CD14-positive monocyte (primary cell): ENCODE results near the gene MUC15. TPM values are rescaled to one million over a fixed set of nuclear protein-coding genes. Genes with fewer than 3 reads are reported as not detected.

ENCODE experiments used
- DNase-seq, 3 donors: peaks; one replicate each; pipeline ENCODE4 v3.0.0-alpha.2; 2011 to 2022
- H2AFZ ChIP-seq: 2 replicates; pipeline ENCODE4 v1.6.0; 2012; ENCODE audit warnings: mild to moderate bottlenecking, low read depth, low read length, inconsistent platforms; ENCODE audit not compliant: insufficient read depth, poor library complexity, severe bottlenecking
- H3K27ac ChIP-seq, 2 donors: 1 replicate in 1 of 2; 2 replicates in 1 of 2; pipeline ENCODE4 v1.5.1; 2012 to 2013; ENCODE audit warnings: low read length in 2 of 2, control low read depth in 1 of 2, inconsistent platforms in 1 of 2, low read depth in 1 of 2, mild to moderate bottlenecking in 1 of 2
- H3K27me3 ChIP-seq, 2 donors: one replicate each; pipeline versions ENCODE4 v1.6.0 to v1.6.1; 2011 to 2013; ENCODE audit warnings: low read length in 2 of 2; ENCODE audit not compliant: control insufficient read depth in 2 of 2, insufficient read depth in 2 of 2
- H3K36me3 ChIP-seq, 2 donors: replicated peaks in 1 of 2; 1 replicate in 1 of 2; 2 replicates in 1 of 2; pipeline versions ENCODE4 v1.5.1 to v1.6.1; 2012 to 2013; ENCODE audit warnings: low read length in 2 of 2, control low read depth in 1 of 2, inconsistent platforms in 1 of 2, mild to moderate bottlenecking in 1 of 2; ENCODE audit not compliant: insufficient read depth in 2 of 2, control insufficient read depth in 1 of 2
- H3K4me1 ChIP-seq, 2 donors: 1 replicate in 1 of 2; 2 replicates in 1 of 2; pipeline versions ENCODE4 v1.5.1 to v1.6.1; 2012 to 2013; ENCODE audit warnings: low read length in 2 of 2, control low read depth in 1 of 2, inconsistent platforms in 1 of 2, mild to moderate bottlenecking in 1 of 2, moderate library complexity in 1 of 2; ENCODE audit not compliant: insufficient read depth in 2 of 2, control insufficient read depth in 1 of 2
- H3K4me2 ChIP-seq: replicated peaks from 2 replicates; pipeline ENCODE3; 2012; ENCODE audit warnings: low read length, moderate library complexity, mild to moderate bottlenecking; ENCODE audit not compliant: poor library complexity, severe bottlenecking; ENCODE audit errors: extremely low read depth
- H3K4me3 ChIP-seq, 3 experiments: fragments of 200-600 bp in 1 of 3; sonication (generic) in 1 of 3; replicated peaks in 1 of 3; 1 replicate in 2 of 3; 2 replicates in 1 of 3; pipeline ENCODE4 v1.5.1; 2011 to 2013; ENCODE audit warnings: low read length in 3 of 3, mild to moderate bottlenecking in 3 of 3, control low read depth in 2 of 3, low read depth in 2 of 3, inconsistent platforms in 1 of 3, moderate library complexity in 1 of 3
- H3K79me2 ChIP-seq: 2 replicates; pipeline ENCODE4 v1.6.0; 2012; ENCODE audit warnings: mild to moderate bottlenecking, control low read depth, inconsistent platforms, low read length, moderate library complexity; ENCODE audit not compliant: insufficient read depth
- H3K9ac ChIP-seq: 2 replicates; pipeline ENCODE4 v1.6.0; 2017; ENCODE audit warnings: low read length, mild to moderate bottlenecking; ENCODE audit not compliant: insufficient read depth, poor library complexity, severe bottlenecking
- H3K9me3 ChIP-seq, 2 donors: replicated peaks in 1 of 2; 1 replicate in 1 of 2; 2 replicates in 1 of 2; pipeline versions ENCODE4 v1.5.1 to v1.6.1; 2012 to 2013; ENCODE audit warnings: low read length in 2 of 2, control low read depth in 1 of 2; ENCODE audit not compliant: control insufficient read depth in 1 of 2, insufficient read depth in 1 of 2
- H4K20me1 ChIP-seq: 2 replicates; pipeline ENCODE4 v1.6.0; 2012; ENCODE audit warnings: mild to moderate bottlenecking, low read length, control low read depth, moderate library complexity; ENCODE audit not compliant: insufficient read depth
- H3K27ac Mint-ChIP-seq, 7 donors: one replicate each; pipeline ENCODE4 v1.8.0; 2020; ENCODE audit warnings: mild to moderate bottlenecking in 7 of 7, mixed read lengths in 7 of 7, moderate library complexity in 6 of 7, inconsistent platforms in 2 of 7
- H3K27me3 Mint-ChIP-seq, 3 donors: one replicate each; pipeline ENCODE4 v1.8.0; 2021 to 2022; ENCODE audit warnings: low read depth in 3 of 3, mild to moderate bottlenecking in 3 of 3, mixed read lengths in 3 of 3, moderate library complexity in 3 of 3, inconsistent platforms in 1 of 3
- H3K36me3 Mint-ChIP-seq, 2 donors: one replicate each; pipeline ENCODE4 v1.8.0; 2020; ENCODE audit warnings: mixed read lengths in 2 of 2, inconsistent platforms in 1 of 2, mild to moderate bottlenecking in 1 of 2
- H3K4me1 Mint-ChIP-seq: one replicate; pipeline ENCODE4 v1.8.0; 2020; ENCODE audit warnings: mild to moderate bottlenecking, mixed read lengths
- H3K4me3 Mint-ChIP-seq, 2 donors: one replicate each; pipeline ENCODE4 v1.8.0; 2020; ENCODE audit warnings: mild to moderate bottlenecking in 2 of 2, mixed read lengths in 2 of 2, moderate library complexity in 1 of 2
- H3K9me3 Mint-ChIP-seq, 7 donors: one replicate each; pipeline ENCODE4 v1.8.0; 2020 to 2022; ENCODE audit warnings: mixed read lengths in 7 of 7, mild to moderate bottlenecking in 6 of 7, moderate library complexity in 6 of 7, inconsistent platforms in 2 of 7
- whole genome bisulfite sequencing: methylation state at CpG from one replicate; pipeline ENCODE4 v1.1.5; 2013; ENCODE audit warnings: missing lambda C conversion rate; ENCODE audit not compliant: insufficient coverage; 5-methylcytosine and 5-hydroxymethylcytosine counted together
- intact Hi-C, 2 donors: fragments of 100-400 bp; cut with micrococcal nuclease; formaldehyde crosslinking; loops; one replicate each; pipeline versions ENCODE4 v1.15.0 to v1.15.1; 2023
- polyA plus RNA-seq, 3 donors: library from polyadenylated mRNA; depleted of rRNA in 1 of 3; unstranded in 2 of 3; stranded (reverse) in 1 of 3; fragments of 300-500 nt in 2 of 3; fragments of >200 nt in 1 of 3; fragmentation: Illumina TruSeq in 2 of 3; gene quantifications; 1 replicate in 2 of 3; 2 replicates in 1 of 3; pipeline ENCODE4 v1.2.3, GENCODE V29; 2012 to 2021
- TF ChIP-seq, protein P1 (sequence below): fragments of 200-600 bp; IDR thresholded peaks from one replicate; pipeline ENCODE4 v1.8.0; 2022; ENCODE audit warnings: antibody characterized with exemption, mild to moderate bottlenecking

MUC15 gene
- polyA plus RNA-seq, 3 donors, result not detected

DNA sequence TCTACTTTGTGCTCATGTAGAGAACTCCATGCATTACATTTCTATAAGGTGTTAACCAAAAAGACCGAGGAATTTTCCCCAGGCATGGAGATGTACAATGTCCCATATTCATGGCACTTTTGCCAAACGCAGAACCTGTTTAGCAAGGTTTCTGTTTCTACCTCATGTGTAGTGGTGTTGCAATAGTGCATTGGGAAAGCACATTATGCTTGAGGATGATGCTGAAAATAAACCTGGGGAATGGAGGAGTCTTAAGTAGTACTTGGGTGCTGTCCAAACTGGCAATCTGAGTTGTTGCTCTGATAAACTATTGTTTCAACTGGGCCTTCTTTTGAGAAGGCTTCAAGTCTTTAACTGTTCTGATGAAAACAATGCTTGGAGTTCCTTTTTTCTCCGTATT is 11.5 kb upstream of the MUC15 start:
- Histone ChIP-seq H2AFZ (no peak overlapping the region), H3K4me2 (no peak overlapping the region), H3K9me3 (no peaks in the 10 kb centered on the region), H3K4me1 (no peaks in the 10 kb centered on the region), H3K4me3 (no peak overlapping the region), H3K9ac (no peak overlapping the region), H3K79me2 (no peaks in the 10 kb centered on the region), H4K20me1 (no peaks in the 10 kb centered on the region), H3K36me3 (no peaks in the 10 kb centered on the region), H3K27me3 (no peaks in the 10 kb centered on the region), H3K27ac (no peak overlapping the region)
- H3K9me3 Mint-ChIP-seq, result no peaks in the 10 kb centered on the region
- TF ChIP-seq, protein P1, sequence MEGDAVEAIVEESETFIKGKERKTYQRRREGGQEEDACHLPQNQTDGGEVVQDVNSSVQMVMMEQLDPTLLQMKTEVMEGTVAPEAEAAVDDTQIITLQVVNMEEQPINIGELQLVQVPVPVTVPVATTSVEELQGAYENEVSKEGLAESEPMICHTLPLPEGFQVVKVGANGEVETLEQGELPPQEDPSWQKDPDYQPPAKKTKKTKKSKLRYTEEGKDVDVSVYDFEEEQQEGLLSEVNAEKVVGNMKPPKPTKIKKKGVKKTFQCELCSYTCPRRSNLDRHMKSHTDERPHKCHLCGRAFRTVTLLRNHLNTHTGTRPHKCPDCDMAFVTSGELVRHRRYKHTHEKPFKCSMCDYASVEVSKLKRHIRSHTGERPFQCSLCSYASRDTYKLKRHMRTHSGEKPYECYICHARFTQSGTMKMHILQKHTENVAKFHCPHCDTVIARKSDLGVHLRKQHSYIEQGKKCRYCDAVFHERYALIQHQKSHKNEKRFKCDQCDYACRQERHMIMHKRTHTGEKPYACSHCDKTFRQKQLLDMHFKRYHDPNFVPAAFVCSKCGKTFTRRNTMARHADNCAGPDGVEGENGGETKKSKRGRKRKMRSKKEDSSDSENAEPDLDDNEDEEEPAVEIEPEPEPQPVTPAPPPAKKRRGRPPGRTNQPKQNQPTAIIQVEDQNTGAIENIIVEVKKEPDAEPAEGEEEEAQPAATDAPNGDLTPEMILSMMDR, result no peak
- no peaks in the 10 kb centered on the region for H3K27me3 Mint-ChIP-seq
- no peaks in the 10 kb centered on the region for H3K36me3 Mint-ChIP-seq
- no peak overlapping the region for H3K27ac Mint-ChIP-seq
- no peaks in the 10 kb centered on the region for H3K4me1 Mint-ChIP-seq
- intact Hi-C loops, result no loop called here
- no peak overlapping the region for H3K4me3 Mint-ChIP-seq
- DNase-seq, result no peak
- no CpG with 5 or more reads among the region's 3 CpGs for WGBS

DNA sequence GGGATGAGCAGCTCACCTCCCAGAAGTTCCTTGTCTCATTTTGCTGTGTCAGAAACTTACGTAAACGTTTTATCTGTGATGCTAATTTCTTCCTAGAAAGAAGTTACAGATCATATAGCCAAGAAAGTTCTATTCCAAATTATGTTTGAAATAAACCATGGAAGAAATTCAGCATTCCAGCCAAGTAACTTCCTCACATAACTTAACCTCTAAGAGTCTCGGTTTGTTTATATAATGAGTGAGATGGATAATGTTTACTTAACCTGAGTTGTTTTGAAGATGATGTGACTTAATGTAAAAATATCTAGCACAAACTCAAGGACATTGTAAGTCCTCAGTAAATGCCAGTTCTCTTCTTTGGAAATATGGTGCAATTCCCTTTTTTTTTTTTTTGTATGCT is 8.9 kb upstream of the MUC15 start:
- Histone ChIP-seq H3K27me3 (no peaks in the 10 kb centered on the region), H3K36me3 (no peaks in the 10 kb centered on the region), H2AFZ (no peak overlapping the region), H3K9me3 (no peaks in the 10 kb centered on the region), H3K4me1 (no peaks in the 10 kb centered on the region), H4K20me1 (no peaks in the 10 kb centered on the region), H3K27ac (no peak overlapping the region), H3K79me2 (no peaks in the 10 kb centered on the region), H3K4me3 (no peak overlapping the region), H3K4me2 (no peak overlapping the region), H3K9ac (no peak overlapping the region)
- Mint-ChIP-seq H3K4me1 (no peaks in the 10 kb centered on the region), H3K27ac (no peak overlapping the region), H3K9me3 (no peaks in the 10 kb centered on the region), H3K36me3 (no peaks in the 10 kb centered on the region), H3K4me3 (no peak overlapping the region), H3K27me3 (no peaks in the 10 kb centered on the region)
- intact Hi-C loops, result no loop called here
- no peak for DNase-seq
- TF ChIP-seq, protein P1, result no peak
- no CpG with 5 or more reads among the region's 3 CpGs for WGBS
